ENCODE data around the gene UROS.

GRCh38 chr10:125761961-125762360, 61.1 kb downstream of the UROS start:
- TF ChIP-seq CTCF (IDR thresholded peaks at IDR 0.05; ENCODE audit: low read depth, low read length, missing input control) (no peak), SP1 (IDR thresholded peaks at IDR 0.05) (no peak), TAF1 (conservative IDR thresholded peaks at IDR 0.05) (no peak), EGR1 (IDR thresholded peaks at IDR 0.05; ENCODE audit: low read depth in 2 of 2) (no peak), JUND (IDR thresholded peaks at IDR 0.05) (no peak), RAD21 (IDR thresholded peaks at IDR 0.05) (no peak), GABPA (IDR thresholded peaks at IDR 0.05 in 1 of 2, conservative IDR thresholded peaks at IDR 0.05 in 1 of 2) (no peak)
- TF ChIP-seq, protein P1, sequence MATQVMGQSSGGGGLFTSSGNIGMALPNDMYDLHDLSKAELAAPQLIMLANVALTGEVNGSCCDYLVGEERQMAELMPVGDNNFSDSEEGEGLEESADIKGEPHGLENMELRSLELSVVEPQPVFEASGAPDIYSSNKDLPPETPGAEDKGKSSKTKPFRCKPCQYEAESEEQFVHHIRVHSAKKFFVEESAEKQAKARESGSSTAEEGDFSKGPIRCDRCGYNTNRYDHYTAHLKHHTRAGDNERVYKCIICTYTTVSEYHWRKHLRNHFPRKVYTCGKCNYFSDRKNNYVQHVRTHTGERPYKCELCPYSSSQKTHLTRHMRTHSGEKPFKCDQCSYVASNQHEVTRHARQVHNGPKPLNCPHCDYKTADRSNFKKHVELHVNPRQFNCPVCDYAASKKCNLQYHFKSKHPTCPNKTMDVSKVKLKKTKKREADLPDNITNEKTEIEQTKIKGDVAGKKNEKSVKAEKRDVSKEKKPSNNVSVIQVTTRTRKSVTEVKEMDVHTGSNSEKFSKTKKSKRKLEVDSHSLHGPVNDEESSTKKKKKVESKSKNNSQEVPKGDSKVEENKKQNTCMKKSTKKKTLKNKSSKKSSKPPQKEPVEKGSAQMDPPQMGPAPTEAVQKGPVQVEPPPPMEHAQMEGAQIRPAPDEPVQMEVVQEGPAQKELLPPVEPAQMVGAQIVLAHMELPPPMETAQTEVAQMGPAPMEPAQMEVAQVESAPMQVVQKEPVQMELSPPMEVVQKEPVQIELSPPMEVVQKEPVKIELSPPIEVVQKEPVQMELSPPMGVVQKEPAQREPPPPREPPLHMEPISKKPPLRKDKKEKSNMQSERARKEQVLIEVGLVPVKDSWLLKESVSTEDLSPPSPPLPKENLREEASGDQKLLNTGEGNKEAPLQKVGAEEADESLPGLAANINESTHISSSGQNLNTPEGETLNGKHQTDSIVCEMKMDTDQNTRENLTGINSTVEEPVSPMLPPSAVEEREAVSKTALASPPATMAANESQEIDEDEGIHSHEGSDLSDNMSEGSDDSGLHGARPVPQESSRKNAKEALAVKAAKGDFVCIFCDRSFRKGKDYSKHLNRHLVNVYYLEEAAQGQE (IDR thresholded peaks at IDR 0.05) = no peak
- TF ChIP-seq, protein P2, sequence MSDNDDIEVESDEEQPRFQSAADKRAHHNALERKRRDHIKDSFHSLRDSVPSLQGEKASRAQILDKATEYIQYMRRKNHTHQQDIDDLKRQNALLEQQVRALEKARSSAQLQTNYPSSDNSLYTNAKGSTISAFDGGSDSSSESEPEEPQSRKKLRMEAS (IDR thresholded peaks at IDR 0.05) = no peak
